Mucosa of stomach (tissue), 1 donor: ENCODE measurements around the gene SMG6.
"Not testable (repeated sequence)": the region's sequence is repeated elsewhere in the genome, so short reads cannot be mapped to it uniquely, and the experiment has no call there.

Experiments used
- H3K27me3 ChIP-seq: one replicate; pipeline ENCODE4 v1.7.0; 2013; ENCODE audit warnings: mild to moderate bottlenecking, low read length; ENCODE audit not compliant: control insufficient read depth, insufficient read depth
- H3K36me3 ChIP-seq: one replicate; pipeline ENCODE4 v1.7.0; 2013; ENCODE audit warnings: low read length; ENCODE audit not compliant: control insufficient read depth, insufficient read depth
- H3K4me1 ChIP-seq: one replicate; pipeline ENCODE4 v1.7.0; 2013; ENCODE audit warnings: mild to moderate bottlenecking, low read length; ENCODE audit not compliant: control insufficient read depth, insufficient read depth
- H3K4me3 ChIP-seq: one replicate; pipeline ENCODE4 v1.7.0; 2013; ENCODE audit warnings: low read length
- H3K9ac ChIP-seq: one replicate; pipeline ENCODE4 v1.7.0; 2013; ENCODE audit warnings: mild to moderate bottlenecking, low read length, moderate library complexity
- H3K9me3 ChIP-seq: one replicate; pipeline ENCODE4 v1.7.0; 2013; ENCODE audit warnings: mild to moderate bottlenecking, low read length, moderate library complexity; ENCODE audit not compliant: control insufficient read depth
- donor health status: Pancreatic carcinoma.

Gene SMG6

DNA sequence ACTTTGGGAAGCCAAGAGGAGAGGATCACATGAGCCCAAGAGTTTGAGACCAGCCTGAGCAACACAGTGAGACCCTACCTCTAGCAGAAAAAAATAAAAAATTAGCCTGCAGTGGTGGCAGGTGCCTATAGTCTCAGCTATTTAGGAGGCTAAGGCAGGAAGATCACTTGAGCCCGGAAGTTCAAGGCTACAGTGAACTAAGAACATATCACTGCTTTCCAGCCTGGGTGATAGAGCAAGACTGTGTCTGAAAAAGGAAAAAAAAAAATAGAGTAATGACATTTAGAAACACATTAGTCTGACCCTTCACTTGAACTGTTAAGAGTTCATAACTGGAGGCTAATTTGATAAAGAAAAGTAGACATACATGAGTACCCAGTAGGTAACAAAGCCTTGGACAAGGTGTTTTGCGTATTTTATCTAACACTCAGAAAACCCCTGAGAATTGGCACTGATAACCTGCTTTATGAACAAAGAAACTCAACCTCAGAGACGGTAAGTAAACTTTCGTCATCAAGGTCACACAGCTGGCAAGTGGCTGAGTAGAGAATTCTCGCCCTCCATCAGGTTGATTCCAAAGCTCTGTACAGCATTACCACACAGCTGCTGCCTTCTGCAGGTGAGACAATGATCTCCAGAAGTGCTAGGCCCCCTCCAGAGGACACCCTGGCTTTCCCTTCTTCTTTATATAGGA, 101.1 kb downstream of the SMG6 start:
- no peak overlapping the region for H3K4me3 ChIP-seq
- no peaks in the 10 kb centered on the region for H3K36me3 ChIP-seq
- H3K27me3 ChIP-seq: no peaks in the 10 kb centered on the region
- no peaks in the 10 kb centered on the region for H3K9me3 ChIP-seq
- H3K9ac ChIP-seq: no peak overlapping the region
- H3K4me1 ChIP-seq: no peaks in the 10 kb centered on the region

GRCh38 chr17:2199386-2199785, 104.2 kb downstream of the SMG6 start:
- H3K4me3 ChIP-seq, H3K4me1 ChIP-seq, H3K36me3 ChIP-seq, H3K9me3 ChIP-seq, H3K27me3 ChIP-seq, H3K9ac ChIP-seq: not testable (repeated sequence)

GRCh38 chr17:2198927-2199326, 104.7 kb downstream of the SMG6 start:
- H3K27me3 ChIP-seq: no peaks in the 10 kb centered on the region
- H3K4me3 ChIP-seq: no peak overlapping the region
- no peaks in the 10 kb centered on the region for H3K9me3 ChIP-seq
- no peaks in the 10 kb centered on the region for H3K4me1 ChIP-seq
- no peaks in the 10 kb centered on the region for H3K36me3 ChIP-seq
- no peak overlapping the region for H3K9ac ChIP-seq

GRCh38 chr17:2197271-2197670, 106.3 kb downstream of the SMG6 start:
- Histone ChIP-seq H3K27me3 (no peaks in the 10 kb centered on the region), H3K4me3 (no peak overlapping the region), H3K36me3 (no peaks in the 10 kb centered on the region), H3K9me3 (no peaks in the 10 kb centered on the region), H3K9ac (no peak overlapping the region), H3K4me1 (no peaks in the 10 kb centered on the region)

DNA sequence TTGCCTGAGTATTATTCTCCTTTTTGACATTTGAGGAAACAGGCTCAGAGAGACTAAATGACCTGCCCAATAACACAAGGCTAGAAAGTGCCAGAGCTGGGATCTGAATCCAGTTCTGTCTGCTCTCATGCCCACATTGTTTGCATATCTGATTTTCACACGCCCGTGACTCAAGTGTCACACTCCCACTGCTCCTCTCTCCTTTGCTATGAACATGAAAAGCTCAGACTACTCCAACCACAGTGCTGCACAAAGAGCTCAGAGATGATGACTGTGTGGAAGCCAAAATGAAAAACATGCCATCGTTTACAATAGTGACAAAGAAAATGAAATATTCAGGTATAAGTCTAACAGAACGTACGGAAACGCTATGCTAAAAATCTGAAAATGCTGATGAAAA, 107.9 kb downstream of the SMG6 start:
- no peak overlapping the region for H3K9ac ChIP-seq
- H3K36me3 ChIP-seq: no peaks in the 10 kb centered on the region
- H3K4me1 ChIP-seq: no peaks in the 10 kb centered on the region
- H3K4me3 ChIP-seq: no peak overlapping the region
- H3K27me3 ChIP-seq: no peaks in the 10 kb centered on the region
- no peaks in the 10 kb centered on the region for H3K9me3 ChIP-seq

- no peaks in the 10 kb centered on the region for H3K27me3 ChIP-seq
- H3K9ac ChIP-seq: no peak overlapping the region
- no peaks in the 10 kb centered on the region for H3K36me3 ChIP-seq
- H3K9me3 ChIP-seq: no peaks in the 10 kb centered on the region
- H3K4me3 ChIP-seq: no peak overlapping the region
- no peaks in the 10 kb centered on the region for H3K4me1 ChIP-seq
Measured at GRCh38 chr17:2194889-2195335, 108.7 kb downstream of the SMG6 start.

DNA sequence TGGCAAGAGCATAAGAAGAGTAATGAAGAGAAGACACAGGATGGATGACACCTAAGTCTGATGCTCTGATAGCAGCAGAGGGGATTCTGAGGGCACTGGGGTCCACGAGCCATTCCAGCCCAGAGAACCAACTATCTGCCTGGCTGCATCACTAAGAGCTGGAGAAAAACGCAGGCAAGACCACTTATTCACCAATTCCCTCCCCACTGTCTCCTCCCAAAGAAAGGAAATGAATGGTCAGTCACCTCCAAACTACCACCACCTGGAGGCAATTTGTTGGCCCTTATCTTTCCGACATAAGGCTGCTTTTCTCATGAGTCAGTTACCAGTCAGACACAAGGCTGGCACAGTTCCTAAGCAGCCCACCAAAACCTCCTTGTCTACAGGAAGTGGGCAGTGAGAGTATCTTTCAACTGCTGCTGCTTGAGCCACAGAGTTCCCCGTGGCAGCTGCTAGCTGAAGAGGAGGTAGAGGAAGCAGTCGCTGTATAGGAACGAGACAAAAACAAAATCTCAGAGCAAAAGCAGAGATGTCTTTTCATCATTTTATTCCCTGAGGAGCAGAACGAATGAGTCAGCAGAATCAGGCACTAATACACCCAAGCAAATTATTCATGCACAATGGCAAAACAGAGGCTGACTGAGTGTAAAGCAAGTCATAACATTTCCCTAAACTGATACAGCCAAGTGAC, 111.1 kb downstream of the SMG6 start:
- H3K4me3 ChIP-seq: no peak overlapping the region
- H3K27me3 ChIP-seq: no peaks in the 10 kb centered on the region
- H3K9ac ChIP-seq: no peak overlapping the region
- no peaks in the 10 kb centered on the region for H3K4me1 ChIP-seq
- H3K36me3 ChIP-seq: no peaks in the 10 kb centered on the region
- H3K9me3 ChIP-seq: no peaks in the 10 kb centered on the region

DNA sequence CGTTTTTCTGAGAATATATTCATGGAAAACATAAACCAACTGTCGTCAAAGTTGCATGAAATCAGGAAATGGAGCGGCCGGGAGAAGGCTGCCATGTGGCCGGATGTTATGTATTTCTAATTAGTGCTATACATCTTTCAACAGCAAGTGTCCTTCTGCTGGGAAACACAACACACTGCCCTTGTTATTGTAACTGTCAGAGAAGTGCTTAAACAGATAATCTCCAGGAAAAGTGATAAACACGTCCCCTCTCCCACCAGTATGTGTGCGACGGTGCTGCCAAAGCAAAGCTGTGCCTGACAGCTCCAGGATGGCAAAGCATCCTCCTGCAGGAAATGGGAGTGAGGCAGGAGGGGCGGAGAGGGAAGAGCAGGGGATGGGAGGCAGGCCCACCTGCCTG, 111.8 kb downstream of the SMG6 start:
- Histone ChIP-seq H3K4me3 (no peak overlapping the region), H3K27me3 (no peaks in the 10 kb centered on the region), H3K9ac (no peak overlapping the region), H3K36me3 (no peaks in the 10 kb centered on the region), H3K9me3 (no peaks in the 10 kb centered on the region), H3K4me1 (no peaks in the 10 kb centered on the region)

GRCh38 chr17:2191227-2191626, 112.4 kb downstream of the SMG6 start:
- Histone ChIP-seq H3K9me3 (no peaks in the 10 kb centered on the region), H3K36me3 (no peaks in the 10 kb centered on the region), H3K4me3 (no peak overlapping the region), H3K27me3 (no peaks in the 10 kb centered on the region), H3K4me1 (no peaks in the 10 kb centered on the region), H3K9ac (no peak overlapping the region)

DNA sequence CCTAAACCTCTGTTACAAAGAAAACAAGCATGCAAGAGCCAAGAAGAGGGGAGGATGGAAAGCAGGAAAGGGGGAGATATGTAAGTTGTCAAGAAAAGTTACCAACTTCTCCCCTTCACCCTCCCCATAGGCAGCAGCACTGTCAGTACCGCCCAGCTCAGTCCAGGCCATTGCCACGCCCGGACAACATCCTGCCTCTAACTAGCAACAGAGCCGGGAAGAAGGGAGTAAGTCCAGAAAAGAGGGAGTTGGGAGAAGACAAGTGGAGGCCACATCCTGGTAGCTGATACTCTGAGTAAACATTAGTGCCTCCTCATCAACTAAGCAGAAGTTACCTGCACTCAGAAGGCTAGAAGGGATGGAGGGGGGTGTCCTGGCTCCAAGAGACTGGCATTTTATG, 113.6 kb downstream of the SMG6 start:
- H3K4me1 ChIP-seq: no peaks in the 10 kb centered on the region
- H3K4me3 ChIP-seq: no peak overlapping the region
- H3K9ac ChIP-seq: no peak overlapping the region

GRCh38 chr17:2188971-2189630, 114.5 kb downstream of the SMG6 start:
- Histone ChIP-seq H3K9me3 (no peaks in the 10 kb centered on the region), H3K36me3 (no peaks in the 10 kb centered on the region), H3K9ac (no peak overlapping the region), H3K4me3 (no peak overlapping the region), H3K4me1 (no peaks in the 10 kb centered on the region), H3K27me3 (no peaks in the 10 kb centered on the region)

More for the DNA sequence above, 113.6 kb downstream of the SMG6 start:
- no peaks in the 10 kb centered on the region for H3K36me3 ChIP-seq
- H3K27me3 ChIP-seq: no peaks in the 10 kb centered on the region
- no peaks in the 10 kb centered on the region for H3K9me3 ChIP-seq

GRCh38 chr17:2187758-2188157, 115.8 kb downstream of the SMG6 start:
- Histone ChIP-seq H3K9ac (no peak overlapping the region), H3K9me3 (no peaks in the 10 kb centered on the region), H3K27me3 (no peaks in the 10 kb centered on the region), H3K4me3 (no peak overlapping the region), H3K36me3 (no peaks in the 10 kb centered on the region), H3K4me1 (no peaks in the 10 kb centered on the region)
